HG02852 (cell line): ENCODE data around the gene MED13L.

Source experiments
- ATAC-seq: cut with Tn5 transposase; IDR thresholded peaks from one replicate; pipeline ENCODE4 v1.9.1; 2021; ENCODE audit warnings: mild to moderate bottlenecking, moderate library complexity; ENCODE audit not compliant: unreplicated experiment

Gene MED13L

DNA sequence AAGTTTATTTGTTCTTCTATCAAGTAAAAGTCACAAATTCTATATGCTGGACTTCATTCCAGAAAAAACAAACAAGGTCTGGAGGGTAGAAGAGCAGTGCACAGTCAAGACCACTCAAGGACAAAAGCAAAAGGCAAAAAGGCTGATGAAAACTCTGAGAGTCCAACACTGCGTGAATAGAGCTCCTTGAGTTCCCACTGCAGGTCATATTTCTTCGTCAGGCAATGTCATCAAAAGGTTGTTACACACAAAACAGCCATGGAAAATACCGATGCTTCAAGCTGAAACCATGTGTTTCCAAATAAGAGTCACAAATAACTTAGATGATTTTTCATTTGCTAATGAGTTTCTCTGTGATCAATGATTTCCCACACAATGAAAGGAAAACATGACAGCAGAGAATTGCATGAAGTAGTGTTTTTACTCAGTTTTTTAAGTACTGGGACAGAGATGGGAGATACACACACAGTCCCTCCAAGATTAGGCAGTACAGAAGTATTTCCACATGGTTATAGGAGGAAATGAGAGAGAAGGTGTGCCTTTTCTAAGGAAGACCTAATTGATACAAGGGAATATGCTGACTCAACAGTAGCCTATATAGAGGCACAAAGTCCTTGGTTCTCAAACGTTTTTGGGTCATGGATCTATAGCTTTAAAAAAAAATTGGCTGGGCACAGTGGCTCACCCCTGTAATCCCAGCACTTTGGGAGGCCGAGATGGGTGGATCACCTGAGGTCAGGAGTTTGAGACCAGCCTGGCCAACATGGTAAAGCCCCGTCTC is 177.7 kb downstream of the MED13L start:
- no peak for ATAC-seq

DNA sequence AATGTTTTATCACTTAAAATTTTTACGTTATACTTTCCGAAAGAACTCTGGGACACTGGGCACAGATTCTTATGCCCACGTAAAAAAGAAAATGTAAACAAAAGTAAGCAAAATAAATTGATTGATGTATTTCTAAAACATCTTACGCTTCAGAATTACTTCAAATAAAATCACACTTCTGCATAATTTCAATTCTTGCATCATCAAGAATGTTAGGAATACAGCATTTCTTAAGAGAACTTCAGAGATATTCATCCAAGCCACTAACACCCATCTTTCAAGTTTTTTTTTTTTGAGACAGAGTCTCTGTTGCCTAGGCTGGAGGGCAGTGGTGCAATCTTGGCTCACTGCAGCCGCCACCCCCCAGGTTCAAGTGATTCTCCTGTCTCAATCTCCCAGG is 180.6 kb downstream of the MED13L start:
- ATAC-seq: no peak

DNA sequence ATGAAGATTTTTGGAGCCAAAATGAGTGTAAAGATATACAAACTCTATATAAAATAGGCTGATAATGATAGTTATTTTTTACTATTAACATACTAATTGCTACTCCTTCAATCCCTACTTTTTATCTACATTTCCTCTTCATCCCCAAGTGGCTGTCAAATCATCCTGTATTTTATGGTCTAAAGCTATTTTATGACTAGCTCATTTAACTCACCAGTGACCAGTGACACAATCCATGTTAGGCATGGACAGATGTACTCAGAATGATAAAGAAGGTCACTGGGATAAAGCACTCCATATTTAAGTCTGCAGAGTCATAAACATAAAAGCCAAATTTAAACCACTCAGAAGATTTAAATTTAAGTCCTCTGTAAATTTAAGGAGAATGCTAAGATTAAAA is 183.0 kb downstream of the MED13L start:
- ATAC-seq: no peak

DNA sequence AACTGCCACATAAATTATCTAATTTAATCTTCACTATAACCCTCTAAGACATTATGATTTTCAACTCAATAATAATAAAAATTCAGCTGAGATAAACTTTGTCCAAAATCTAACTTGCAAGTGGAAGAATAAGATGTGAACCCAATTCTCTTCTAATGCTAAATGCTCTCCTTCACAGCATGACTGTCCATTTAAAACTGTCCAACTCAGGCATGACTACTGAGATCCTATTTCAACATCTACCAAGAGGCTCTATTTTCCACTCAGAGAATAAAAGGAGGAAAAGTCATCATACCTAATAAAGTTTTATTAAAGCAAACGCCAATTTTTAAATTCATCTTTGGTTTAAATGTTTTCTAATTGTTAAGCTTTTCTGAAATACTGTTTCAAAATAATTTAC is 183.6 kb downstream of the MED13L start:
- ATAC-seq: no peak

DNA sequence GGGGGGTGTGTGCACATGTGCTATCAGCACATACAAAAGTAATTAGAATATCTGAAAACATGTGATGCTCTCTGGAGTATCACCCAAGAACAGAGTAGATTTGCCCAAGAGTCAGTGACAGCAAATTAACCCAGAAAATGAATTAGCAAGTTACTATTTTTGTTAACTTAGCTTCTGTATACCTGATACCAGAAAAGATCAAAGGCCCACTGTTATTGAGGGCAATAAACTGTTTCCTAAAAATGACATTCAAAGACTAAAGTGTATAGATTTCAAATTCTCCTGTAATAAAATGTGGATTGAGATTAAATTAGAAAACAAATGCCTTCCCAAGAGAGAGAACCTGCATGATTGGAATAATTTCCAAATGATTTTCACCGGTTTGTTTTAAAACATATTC is 184.7 kb downstream of the MED13L start:
- ATAC-seq: no peak

DNA sequence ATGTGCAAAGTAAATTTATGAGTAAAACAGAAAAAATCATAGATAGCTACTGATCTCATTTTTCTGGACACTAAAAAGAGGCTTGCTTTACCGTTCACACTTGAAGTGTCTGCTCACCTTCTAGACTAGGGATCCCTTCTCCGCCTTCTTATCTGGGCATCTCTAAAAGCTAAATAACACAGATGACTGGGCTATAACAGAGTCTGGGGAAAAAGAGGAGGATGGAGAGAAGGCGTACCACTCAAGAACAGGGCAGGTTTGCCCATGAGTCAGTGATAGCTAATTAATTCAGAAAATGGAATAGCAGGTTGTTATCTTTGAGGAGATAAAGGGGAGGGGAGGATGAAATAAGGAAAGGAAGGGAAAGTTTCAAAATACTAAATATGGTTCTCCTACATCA is 185.3 kb downstream of the MED13L start:
- no peak for ATAC-seq

DNA sequence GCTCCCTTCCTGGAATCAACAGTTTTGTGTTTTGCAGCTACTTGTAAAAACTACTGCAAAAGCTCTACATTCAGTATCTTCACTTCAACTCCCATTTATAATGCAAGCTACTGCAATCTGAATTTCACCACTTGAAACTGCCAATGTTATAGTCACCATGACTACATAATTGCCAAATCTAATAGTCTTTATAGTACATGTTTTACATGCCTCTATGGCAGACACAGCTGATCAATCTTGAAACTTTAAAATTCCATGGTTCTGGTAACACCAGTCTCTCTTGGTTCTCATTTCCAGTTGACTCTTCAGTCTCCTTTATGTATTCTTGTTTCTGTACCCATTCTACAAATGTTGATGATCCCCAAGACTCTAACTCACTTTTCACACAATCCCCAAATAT is 185.9 kb downstream of the MED13L start:
- no peak for ATAC-seq

DNA sequence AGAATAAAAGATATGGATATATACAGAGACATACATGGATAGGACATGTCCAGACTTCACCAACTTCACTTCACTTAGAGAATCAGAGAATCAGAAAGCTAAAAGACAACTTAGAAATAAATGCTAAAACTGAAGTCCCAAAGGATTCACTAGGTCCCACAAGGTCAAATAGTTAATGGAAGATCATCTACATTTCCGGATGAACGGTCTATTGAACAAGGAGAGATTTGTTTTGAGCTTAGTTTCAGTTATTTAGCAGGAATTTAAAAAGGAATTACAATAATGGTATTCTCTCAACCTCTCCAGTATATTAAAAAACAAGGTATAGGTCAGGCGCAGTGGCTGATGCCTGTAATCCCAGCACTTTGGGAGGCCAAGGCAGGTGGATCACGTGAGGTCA is 187.0 kb downstream of the MED13L start:
- no peak for ATAC-seq

DNA sequence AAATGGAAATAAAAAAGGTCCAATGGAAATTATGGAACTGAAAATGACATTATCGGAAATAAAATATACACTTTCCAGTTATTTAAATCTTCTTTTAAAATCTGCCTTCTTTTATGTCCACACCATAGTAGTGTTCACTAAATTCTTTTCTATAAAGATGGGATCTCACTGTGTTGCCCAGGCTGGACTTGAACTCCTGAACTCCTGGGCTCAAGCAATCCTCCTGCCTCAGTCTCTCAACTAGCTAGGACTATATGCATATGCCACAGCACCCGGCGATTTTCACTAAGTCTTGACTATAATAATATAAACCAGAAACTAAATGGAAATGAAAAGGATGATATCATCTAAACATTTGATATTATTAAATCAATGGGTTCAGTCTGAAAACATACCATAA is 188.4 kb downstream of the MED13L start:
- ATAC-seq: no peak

DNA sequence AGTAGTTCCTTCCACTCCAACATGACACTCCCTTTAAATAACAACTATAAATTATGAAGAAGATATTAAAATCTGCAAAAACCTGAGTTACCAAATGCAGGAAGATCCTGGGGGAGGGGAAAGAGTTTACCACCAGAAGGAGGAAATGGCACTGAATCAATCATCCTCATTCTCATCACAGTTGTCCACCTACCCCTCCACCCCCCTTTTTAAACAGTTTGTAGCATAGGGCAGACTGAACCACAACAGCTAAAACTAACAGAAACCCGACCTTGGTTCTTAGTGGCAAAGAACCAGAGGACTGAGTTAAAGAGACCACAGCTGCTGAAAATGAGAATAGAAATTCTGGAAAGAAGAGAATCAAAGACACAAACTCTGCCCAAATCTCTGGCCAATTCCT is 189.5 kb downstream of the MED13L start:
- ATAC-seq: peak; percentile 60

DNA sequence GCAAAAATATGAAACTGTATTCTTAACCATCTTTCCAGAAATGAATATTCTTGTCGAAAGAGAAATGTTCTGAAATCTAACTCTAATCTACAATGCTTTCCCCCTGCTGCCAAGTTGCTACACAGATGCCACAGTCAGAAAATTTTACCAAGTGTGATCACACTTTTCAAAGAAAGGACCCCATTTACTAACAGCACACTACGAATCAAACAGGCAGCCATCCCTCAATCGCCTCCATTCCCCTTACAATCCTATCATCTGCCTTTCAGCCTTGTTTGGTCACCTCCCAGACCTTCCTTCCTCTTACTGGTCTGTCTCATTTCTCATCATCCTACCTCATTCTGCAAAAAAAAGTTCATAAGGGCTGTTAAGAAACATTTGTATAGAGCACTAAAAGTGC is 190.1 kb downstream of the MED13L start:
- ATAC-seq: no peak

DNA sequence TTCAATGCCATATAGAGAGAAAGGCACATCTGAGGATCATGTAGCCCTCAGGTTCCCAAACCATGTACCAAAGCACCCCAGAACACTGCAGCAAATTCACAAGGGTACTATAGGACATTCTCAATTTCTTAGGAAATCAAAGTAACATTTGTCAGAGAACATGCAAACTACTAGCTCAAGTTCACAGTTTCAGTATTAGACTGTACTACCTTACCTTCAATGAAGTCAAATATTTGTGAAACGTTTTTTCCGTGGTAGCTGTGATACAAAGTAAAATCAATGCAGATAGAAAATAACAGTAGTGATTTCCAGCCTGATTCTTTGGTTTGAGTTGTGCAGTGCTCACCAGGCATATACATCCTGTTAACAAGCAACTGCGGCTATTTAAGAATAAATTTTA is 197.1 kb downstream of the MED13L start:
- ATAC-seq: no peak

DNA sequence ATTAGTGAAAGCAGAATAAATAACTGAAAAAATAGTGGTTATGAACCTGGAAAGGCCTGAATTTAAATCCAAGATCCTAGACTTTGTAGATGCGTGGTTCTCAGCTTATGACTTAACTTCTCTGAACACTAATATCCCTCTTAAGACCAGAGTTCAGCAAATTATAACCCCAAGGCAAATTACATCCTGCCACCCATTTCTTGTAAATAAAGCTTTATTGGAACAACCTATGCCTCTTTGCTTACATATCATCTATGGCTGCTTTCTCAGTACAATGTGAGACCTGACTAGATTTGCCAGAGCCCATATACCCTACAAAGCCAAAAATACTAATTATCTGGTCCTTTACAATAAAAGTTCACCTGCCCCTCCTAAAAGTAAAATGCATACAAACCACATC is 199.1 kb downstream of the MED13L start:
- ATAC-seq: no peak

DNA sequence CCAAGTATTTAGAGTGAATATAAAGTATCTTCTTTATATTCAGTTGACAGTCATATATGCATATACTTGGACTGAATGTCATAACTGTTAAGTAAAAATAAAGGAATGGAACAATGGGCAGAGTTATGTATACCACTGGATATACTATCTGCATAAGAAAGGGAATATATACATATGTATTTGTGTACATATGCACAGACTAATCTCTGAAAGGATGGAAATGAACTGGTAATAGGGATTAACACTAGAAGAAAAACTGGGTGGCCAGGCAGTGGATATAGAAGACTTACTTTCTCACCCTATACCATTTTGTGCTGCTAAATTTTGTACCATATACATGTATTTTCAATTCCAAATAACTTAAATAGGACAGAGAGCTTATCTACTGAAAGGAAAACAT is 200.1 kb downstream of the MED13L start:
- ATAC-seq: no peak

DNA sequence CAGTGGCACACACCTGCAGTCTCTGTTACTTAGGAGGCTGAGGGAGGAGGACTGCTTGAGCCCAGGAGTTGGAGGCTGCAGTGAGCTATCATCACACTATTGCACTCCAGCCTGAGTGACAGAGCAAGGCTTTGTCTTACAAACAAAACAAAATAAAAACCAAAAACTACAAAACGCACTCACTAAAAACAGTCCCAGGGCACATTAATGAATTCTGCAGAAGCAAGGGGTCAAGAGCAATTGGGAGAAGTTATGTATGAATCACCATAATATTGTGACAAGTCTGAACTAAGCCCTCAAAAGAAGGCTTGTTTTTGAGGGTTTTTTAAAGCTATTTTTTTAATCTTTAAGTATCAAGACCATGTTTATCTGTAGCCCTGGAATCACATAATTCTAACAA is 201.1 kb downstream of the MED13L start:
- ATAC-seq: no peak

DNA sequence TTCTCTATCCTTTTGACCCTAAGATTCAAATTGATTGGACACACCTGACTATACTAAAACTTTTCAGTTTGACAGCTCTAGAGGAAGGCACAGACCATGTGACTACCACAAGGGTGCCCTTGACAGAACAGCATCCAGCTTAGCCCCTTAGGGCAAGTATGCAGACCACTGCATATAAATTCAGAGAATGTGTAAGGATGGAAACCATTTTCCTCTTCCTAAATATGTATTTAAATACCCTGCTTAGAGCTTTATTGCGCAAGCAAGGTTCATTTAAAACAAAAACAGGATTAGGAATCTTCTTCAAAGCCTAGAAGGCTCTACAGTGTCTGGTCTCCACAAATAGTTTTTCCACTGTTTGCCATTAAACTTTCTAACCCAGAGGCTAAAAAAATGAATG is 202.8 kb downstream of the MED13L start:
- ATAC-seq: no peak

DNA sequence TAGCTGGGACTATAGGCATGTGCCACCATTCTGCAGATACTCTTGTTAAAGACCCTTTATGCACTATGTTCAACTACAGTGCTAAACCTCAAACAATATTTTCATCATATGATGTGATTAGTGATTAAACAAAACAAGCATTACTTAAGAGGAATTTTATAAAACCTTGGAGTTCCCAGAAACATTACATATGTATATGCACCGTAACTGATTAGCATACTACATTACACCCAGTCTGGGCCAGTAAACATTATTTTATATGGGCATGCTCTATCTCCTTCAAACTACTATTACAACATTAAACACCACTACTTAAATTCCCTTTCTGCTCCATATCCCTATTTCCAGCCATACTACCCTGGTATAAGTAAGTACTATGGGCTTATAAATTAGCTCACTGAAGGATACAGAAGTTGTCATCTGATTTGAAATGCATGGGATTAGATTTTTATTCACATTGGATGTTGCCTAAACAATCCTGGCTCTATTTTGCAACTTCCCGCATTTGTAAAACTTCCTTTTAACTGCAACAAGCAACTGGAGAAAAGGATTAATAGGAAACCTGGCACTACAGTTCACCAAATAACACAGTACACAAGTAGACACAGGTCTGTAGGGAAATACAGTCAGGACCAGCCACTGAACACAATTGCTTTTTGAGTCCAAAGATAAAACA is 205.8 kb downstream of the MED13L start:
- no peak for ATAC-seq

DNA sequence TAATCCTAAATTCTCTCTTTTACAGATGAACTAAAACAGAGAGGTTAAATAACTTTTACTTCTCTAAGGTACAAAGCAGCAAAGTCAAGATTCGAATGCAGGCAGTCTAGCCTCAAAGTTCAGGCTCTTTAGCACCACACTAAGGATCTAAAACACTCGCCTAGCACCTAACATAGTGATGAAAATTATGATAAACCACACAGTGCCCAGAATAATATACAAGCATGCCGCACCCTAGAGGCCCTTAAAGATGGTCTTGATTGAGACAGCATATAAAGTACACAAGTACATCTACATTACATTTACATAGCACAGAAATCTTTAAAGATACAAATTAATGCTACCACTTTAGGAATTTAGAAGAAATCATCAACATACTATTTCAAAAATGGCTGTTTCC is 207.0 kb downstream of the MED13L start:
- ATAC-seq: no peak

DNA sequence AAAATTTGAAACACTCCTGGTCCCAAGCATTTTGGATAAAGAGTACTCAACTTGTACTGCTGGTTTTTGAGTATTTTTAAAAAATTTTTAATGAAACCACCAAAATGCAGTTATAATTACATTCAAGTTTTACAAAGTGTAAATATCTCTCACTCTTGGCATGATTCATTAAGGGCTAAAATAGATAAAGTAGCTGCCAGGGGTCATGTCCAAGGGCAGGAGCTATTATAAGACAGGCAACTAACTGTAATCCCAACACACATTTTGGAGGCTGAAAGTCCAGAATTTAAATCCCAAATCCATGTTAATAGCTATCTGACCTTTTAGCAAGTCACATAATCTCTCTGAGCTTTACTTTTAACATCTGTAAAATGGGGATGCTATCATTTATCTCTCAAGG is 207.6 kb downstream of the MED13L start:
- ATAC-seq: no peak

DNA sequence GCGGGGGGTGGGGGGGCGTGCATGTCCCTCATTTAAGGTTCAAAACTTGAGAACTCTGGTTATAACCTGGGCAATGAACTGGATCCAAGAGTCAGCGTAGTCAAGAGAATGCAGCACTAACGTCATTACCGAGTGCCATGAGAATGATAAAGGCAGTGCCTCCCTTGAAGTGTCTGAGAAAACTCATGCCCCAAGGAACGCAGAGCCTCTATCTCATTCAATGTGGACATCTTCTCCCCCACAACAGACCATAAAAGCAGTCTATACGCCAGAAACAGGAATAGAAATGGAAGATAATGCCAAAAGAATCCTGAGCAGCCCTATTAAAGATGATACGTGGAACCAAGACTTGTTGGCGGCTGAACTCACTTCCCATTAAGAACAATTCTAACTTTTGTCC is 208.6 kb downstream of the MED13L start:
- no peak for ATAC-seq

DNA sequence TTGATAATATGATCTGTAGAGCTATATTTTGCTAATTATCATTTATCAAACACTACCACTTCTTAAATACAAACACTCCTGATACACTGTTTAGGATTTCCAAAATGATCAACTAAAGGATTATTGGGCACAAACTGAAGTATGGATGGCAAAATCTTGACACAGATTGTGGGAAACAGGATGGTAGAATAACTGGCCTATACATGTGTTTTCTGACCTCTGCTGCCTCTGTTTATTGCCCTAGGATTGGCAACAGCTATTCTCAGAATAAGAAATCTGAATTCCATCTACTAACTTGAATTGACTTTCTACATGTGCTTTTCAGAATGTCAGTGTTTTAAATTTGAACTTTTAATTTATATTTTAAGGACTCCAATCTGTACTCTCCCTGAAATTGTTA is 209.1 kb downstream of the MED13L start:
- ATAC-seq: no peak

DNA sequence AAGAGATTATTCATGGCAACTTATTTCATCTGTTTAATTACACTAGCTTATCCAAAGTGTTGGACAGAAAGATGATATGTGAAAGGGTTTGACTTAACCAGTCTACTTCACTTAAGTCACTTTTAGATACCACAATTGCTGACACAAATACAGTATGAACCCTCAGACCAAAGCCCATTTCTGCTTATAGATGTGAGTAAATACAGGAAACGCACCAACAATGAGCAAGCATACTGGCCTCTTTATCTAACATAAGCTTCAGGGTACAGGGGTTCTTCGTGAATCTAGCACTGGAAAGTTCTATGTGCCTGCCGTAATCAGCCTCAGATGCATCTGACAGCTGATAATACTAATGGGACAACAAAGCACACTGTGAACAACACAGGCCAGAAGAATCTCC is 209.6 kb downstream of the MED13L start:
- no peak for ATAC-seq
